Testis (tissue), 3 donors: Measurements from ENCODE around the gene INO80C. TPM values are rescaled to one million over a fixed set of nuclear protein-coding genes. Genes with fewer than 3 reads are reported as not detected.

ENCODE experiments used
- DNase-seq: peaks from one replicate; pipeline ENCODE4 v3.0.0-alpha.2; 2019
- H3K27ac ChIP-seq, 2 donors: fragments of 200-600 bp; sonication (generic); one replicate each; pipeline ENCODE4 v1.5.1; 2019
- H3K27me3 ChIP-seq: fragments of 200-600 bp; sonication (generic); one replicate; pipeline ENCODE4 v1.5.1; 2019
- H3K36me3 ChIP-seq: fragments of 200-600 bp; sonication (generic); one replicate; pipeline ENCODE4 v1.5.1; 2017; ENCODE audit warnings: low read depth; ENCODE audit errors: missing control alignments
- H3K4me1 ChIP-seq: fragments of 200-600 bp; sonication (generic); one replicate; pipeline ENCODE4 v1.5.1; 2019
- H3K4me3 ChIP-seq, 2 donors: fragments of 200-600 bp; sonication (generic); one replicate each; pipeline ENCODE4 v1.5.1; 2017 to 2019
- H3K9me3 ChIP-seq: fragments of 200-600 bp; sonication (generic); one replicate; pipeline ENCODE4 v1.5.1; 2017
- CTCF ChIP-seq, 3 experiments: fragments of 450-650 bp in 2 of 3; fragments of 200-600 bp in 1 of 3; sonication (generic) in 1 of 3; IDR thresholded peaks; one replicate each; pipeline ENCODE4 v1.5.1; 2016 to 2019; ENCODE audit warnings: antibody characterized with exemption in 3 of 3, mild to moderate bottlenecking in 2 of 3, moderate library complexity in 1 of 3
- POLR2A ChIP-seq: fragments of 450-650 bp; IDR thresholded peaks from one replicate; pipeline ENCODE4 v1.6.1; 2017; ENCODE audit warnings: antibody characterized with exemption, mild to moderate bottlenecking, moderate library complexity
- WGBS, 2 donors: methylation state at CpG; one replicate each; pipeline ENCODE4 v1.1.5; 2018; 5-methylcytosine and 5-hydroxymethylcytosine counted together
- intact Hi-C: fragments of 100-400 bp; cut with DNase I; formaldehyde crosslinking; loops from one replicate; pipeline ENCODE4 v1.15.1; 2023; ENCODE audit warnings: low total_unique reads
- polyA plus RNA-seq: library from polyadenylated mRNA; stranded (reverse); fragments of 350-450 nt; fragmentation: Illumina TruSeq; extraction: RNeasy Lipid Tissue Mini Kit (QIAGEN cat#74804); gene quantifications from one replicate; pipeline ENCODE4 v1.2.3, GENCODE V29; 2014; ENCODE audit warnings: low read depth, low replicate concordance; ENCODE audit not compliant: insufficient read depth
- total RNA-seq, 2 donors: library from RNA; depleted of rRNA; stranded (reverse); fragments of >200 nt; gene quantifications; one replicate each; pipeline ENCODE4 v1.2.3, GENCODE V29; 2016

INO80C gene
- total and polyA plus RNA-seq, 3 donors from 2014 or later, result 52.2 to 155 (median 77.5) TPM

- no peaks in the 10 kb centered on the region for H3K4me1 ChIP-seq
- TF ChIP-seq CTCF (IDR thresholded peaks at IDR 0.05) (no peak), POLR2A (no peak)
- WGBS, 2 donors, result 90 to 92% methylated on average over 6 of the region's 6 CpGs
- no peak overlapping the region for H3K4me3 ChIP-seq
- no peak for DNase-seq
- intact Hi-C loops, result no loop called here
- H3K36me3 ChIP-seq, result no peaks in the 10 kb centered on the region
- H3K27me3 ChIP-seq, result no peaks in the 10 kb centered on the region
- no peak overlapping the region for H3K27ac ChIP-seq
- no peaks in the 10 kb centered on the region for H3K9me3 ChIP-seq
Measured at GRCh38 chr18:35466334-35466733, 31.4 kb downstream of the INO80C start.

- DNase-seq, result no peak
- intact Hi-C loops, result no loop called here
- H3K4me3 ChIP-seq, result no peak overlapping the region
- 96 to 97% methylated on average over 1 of the region's 1 CpG for WGBS, 2 donors
- H3K9me3 ChIP-seq, result no peaks in the 10 kb centered on the region
- H3K27me3 ChIP-seq, result no peaks in the 10 kb centered on the region
- no peaks in the 10 kb centered on the region for H3K36me3 ChIP-seq
- no peaks in the 10 kb centered on the region for H3K4me1 ChIP-seq
- TF ChIP-seq POLR2A (no peak), CTCF (IDR thresholded peaks at IDR 0.05) (no peak)
- H3K27ac ChIP-seq, result no peak overlapping the region
Measured at GRCh38 chr18:35465329-35465728, 32.4 kb downstream of the INO80C start.

- no peaks in the 10 kb centered on the region for H3K9me3 ChIP-seq
- DNase-seq, result no peak
- intact Hi-C loops, result no loop called here
- H3K36me3 ChIP-seq, result no peaks in the 10 kb centered on the region
- no peaks in the 10 kb centered on the region for H3K4me1 ChIP-seq
- 86 to 91% methylated on average over 2 of the region's 2 CpGs for WGBS, 2 donors
- no peak overlapping the region for H3K27ac ChIP-seq
- no peak for TF ChIP-seq POLR2A
- TF ChIP-seq CTCF (IDR thresholded peaks at IDR 0.05), result no peak
- no peaks in the 10 kb centered on the region for H3K27me3 ChIP-seq
- H3K4me3 ChIP-seq, result no peak overlapping the region
Measured at GRCh38 chr18:35464831-35465279, 32.9 kb downstream of the INO80C start.

GRCh38 chr18:35463827-35464226 lies 33.9 kb downstream of the INO80C start:
- no peak overlapping the region for H3K27ac ChIP-seq
- no peak for DNase-seq
- H3K9me3 ChIP-seq, result no peaks in the 10 kb centered on the region
- no peaks in the 10 kb centered on the region for H3K27me3 ChIP-seq
- TF ChIP-seq POLR2A (no peak), CTCF (IDR thresholded peaks at IDR 0.05) (no peak)
- peaks cover 3% of the 10 kb centered on the region for H3K4me1 ChIP-seq
- no peak overlapping the region for H3K4me3 ChIP-seq
- WGBS, 2 donors, result 82 to 83% methylated on average over 4 of the region's 4 CpGs
- H3K36me3 ChIP-seq, result no peaks in the 10 kb centered on the region
- intact Hi-C loops, result no loop called here

GRCh38 chr18:35463050-35463449 lies 34.7 kb downstream of the INO80C start:
- 52 to 58% methylated on average over 5 of the region's 5 CpGs for WGBS, 2 donors
- Histone ChIP-seq H3K4me1 (peaks cover 3% of the 10 kb centered on the region), H3K27ac (no peak overlapping the region)

More at GRCh38 chr18:35463050-35463449, 34.7 kb downstream of the INO80C start:
- DNase-seq, result no peak
- no peaks in the 10 kb centered on the region for H3K9me3 ChIP-seq
- H3K4me3 ChIP-seq, result no peak overlapping the region
- H3K36me3 ChIP-seq, result no peaks in the 10 kb centered on the region
- no peaks in the 10 kb centered on the region for H3K27me3 ChIP-seq
- TF ChIP-seq POLR2A (no peak), CTCF (IDR thresholded peaks at IDR 0.05) (no peak)
- intact Hi-C loops, result no loop called here
